HG02973 (cell line): ENCODE data around the gene TOMM40.
"Not testable (repeated sequence)": the region's sequence is repeated elsewhere in the genome, so short reads cannot be mapped to it uniquely, and the experiment has no call there.

ENCODE experiments used
- ATAC-seq: cut with Tn5 transposase; IDR thresholded peaks from one replicate; pipeline ENCODE4 v1.9.1; 2021; ENCODE audit warnings: moderate library complexity; ENCODE audit not compliant: unreplicated experiment

Gene TOMM40

GRCh38 chr19:44893332-44894051 lies 2.4 kb downstream of the TOMM40 start:
- no peak for ATAC-seq

GRCh38 chr19:44894052-44894400 lies 3.0 kb downstream of the TOMM40 start:
- no peak for ATAC-seq

- ATAC-seq = no peak
Observed at GRCh38 chr19:44894946-44895345, 3.9 kb downstream of the TOMM40 start.

GRCh38 chr19:44897835-44898234 lies 6.8 kb downstream of the TOMM40 start:
- ATAC-seq = no peak

GRCh38 chr19:44900328-44901244 lies 9.5 kb downstream of the TOMM40 start:
- ATAC-seq = no peak

GRCh38 chr19:44903216-44903601 lies 12.2 kb downstream of the TOMM40 start:
- ATAC-seq = no peak

- no peak for ATAC-seq
Observed at GRCh38 chr19:44903602-44904425, 12.8 kb downstream of the TOMM40 start.

- ATAC-seq = no peak
Observed at GRCh38 chr19:44904426-44904994, 13.5 kb downstream of the TOMM40 start.

GRCh38 chr19:44905437-44906160 lies 14.5 kb downstream of the TOMM40 start, which contains the start of gene APOE:
TSS of gene APOE (plus strand) at chr19:44905796. CDS start at chr19:44906625, 829 bp downstream.
- no peak for ATAC-seq

GRCh38 chr19:44907613-44908012 lies 16.6 kb downstream of the TOMM40 start:
- ATAC-seq = no peak

GRCh38 chr19:44908074-44908835 lies 17.2 kb downstream of the TOMM40 start:
- no peak for ATAC-seq

- ATAC-seq = no peak
Observed at GRCh38 chr19:44908836-44909261, 17.8 kb downstream of the TOMM40 start.

- ATAC-seq = no peak
Observed at GRCh38 chr19:44909775-44910174, 18.7 kb downstream of the TOMM40 start.

GRCh38 chr19:44911896-44912295 lies 20.8 kb downstream of the TOMM40 start:
- ATAC-seq = not testable (repeated sequence)

GRCh38 chr19:44912854-44913253 lies 21.8 kb downstream of the TOMM40 start:
- no peak for ATAC-seq

- not testable (repeated sequence) for ATAC-seq
Observed at GRCh38 chr19:44913512-44914432, 22.7 kb downstream of the TOMM40 start.

GRCh38 chr19:44914433-44915206 lies 23.6 kb downstream of the TOMM40 start, which contains the start of gene APOC1:
TSS of gene APOC1 (plus strand) at chr19:44914608. CDS start at chr19:44914892, 284 bp downstream.
- ATAC-seq = peak; percentile 97
